Transverse colon (tissue), 4 donors: ENCODE measurements around the gene GSAP. TPM values are rescaled to one million over a fixed set of nuclear protein-coding genes. Genes with fewer than 3 reads are reported as not detected.

Experiments used
- DNase-seq: peaks from one replicate; pipeline ENCODE4 v3.0.0-alpha.2; 2019
- H3K27ac ChIP-seq, 4 donors: fragments of 200-600 bp; sonication (generic); 2 replicates each; pipeline ENCODE4 v1.5.1; 2016 to 2018; ENCODE audit warnings: inconsistent platforms in 4 of 4
- H3K27me3 ChIP-seq: fragments of 200-600 bp; sonication (generic); 2 replicates; pipeline ENCODE4 v1.5.1; 2017; ENCODE audit warnings: inconsistent platforms
- H3K36me3 ChIP-seq, 4 donors: fragments of 200-600 bp; sonication (generic); 2 replicates each; pipeline ENCODE4 v1.5.1; 2017 to 2019; ENCODE audit warnings: inconsistent platforms in 4 of 4
- H3K4me1 ChIP-seq, 4 donors: fragments of 200-600 bp; sonication (generic); 2 replicates each; pipeline ENCODE4 v1.5.1; 2017 to 2020; ENCODE audit warnings: inconsistent platforms in 4 of 4
- H3K4me3 ChIP-seq, 4 donors: fragments of 200-600 bp; sonication (generic); 1 replicate in 1 of 4; 2 replicates in 3 of 4; pipeline versions ENCODE4 v1.5.1 to v1.6.1; 2017 to 2019; ENCODE audit warnings: inconsistent platforms in 4 of 4
- H3K9me3 ChIP-seq, 2 donors: fragments of 200-600 bp; sonication (generic); 2 replicates each; pipeline ENCODE4 v1.5.1; 2017 to 2019; ENCODE audit warnings: inconsistent platforms in 2 of 2
- CTCF ChIP-seq, 5 experiments: fragments of 200-600 bp in 3 of 5; fragments of 450-650 bp in 2 of 5; sonication (generic) in 3 of 5; IDR thresholded peaks; 1 replicate in 2 of 5; 2 replicates in 3 of 5; pipeline ENCODE4 v1.5.1; 2016 to 2017; ENCODE audit warnings: antibody characterized with exemption in 5 of 5, inconsistent platforms in 3 of 5, mild to moderate bottlenecking in 2 of 5, moderate library complexity in 1 of 5
- EP300 ChIP-seq: sonication (generic); formaldehyde crosslinking; IDR thresholded peaks from one replicate; pipeline ENCODE4 v1.6.1; 2017; ENCODE audit warnings: antibody characterized with exemption, low read depth
- POLR2A ChIP-seq: fragments of 450-650 bp; IDR thresholded peaks from one replicate; pipeline ENCODE4 v1.6.1; 2016; ENCODE audit warnings: antibody characterized with exemption, mild to moderate bottlenecking, moderate library complexity
- POLR2AphosphoS5 ChIP-seq, 3 donors: sonication (generic); formaldehyde crosslinking; IDR thresholded peaks; one replicate each; pipeline ENCODE4 v1.6.1; 2016; ENCODE audit warnings: antibody characterized with exemption in 3 of 3
- WGBS, 2 donors: methylation state at CpG; one replicate each; pipeline ENCODE4 v1.1.5; 2018; ENCODE audit warnings: low coverage in 1 of 2; 5-methylcytosine and 5-hydroxymethylcytosine counted together
- in situ Hi-C, 4 donors: fragments of 200-750 bp; cut with MboI; loops; one replicate each; pipeline versions ENCODE4 v1.15.0 to v1.15.1; 2017; ENCODE audit warnings: low sequenced_read_pairs in 3 of 4, low pct_ligation_motif_present in 1 of 4, low pct_unique_long_range_greater_than_20kb in 1 of 4
- intact Hi-C: fragments of 100-400 bp; cut with DNase I; formaldehyde crosslinking; loops from one replicate; pipeline ENCODE4 v1.15.1; 2023; ENCODE audit warnings: low total_unique reads
- total RNA-seq, 4 donors: library from RNA; depleted of rRNA; stranded (reverse); fragments of >200 nt; gene quantifications; one replicate each; pipeline ENCODE4 v1.1.0, GENCODE V29; 2016

GSAP gene
- total RNA-seq, 4 donors from 2014 or later, result 5.0 to 25.2 (median 15.5) TPM

- Histone ChIP-seq H3K4me1 (peaks cover 0 to 21% (median 0%) of the 10 kb centered on the region in 4 donors), H3K27me3 (no peaks in the 10 kb centered on the region), H3K27ac (peak overlapping the region in 3 of 4 donors; percentile 21 to 33 (median 22)), H3K36me3 (no peaks in the 10 kb centered on the region), H3K9me3 (no peaks in the 10 kb centered on the region), H3K4me3 (no peak overlapping the region)
- TF ChIP-seq POLR2AphosphoS5 (IDR thresholded peaks at IDR 0.05), result no peak
- TF ChIP-seq EP300, result no peak
- no peak for TF ChIP-seq POLR2A
- no peak for TF ChIP-seq CTCF (IDR thresholded peaks at IDR 0.05)
- 51 to 61% methylated on average over 5 of the region's 5 CpGs for WGBS, 2 donors
- in situ Hi-C loops (no loop called here), intact Hi-C loops (loop anchor here (10.0 kb wide), 1 partner anchor 109 kb away; the partner anchor contains the start of gene PTPN12)
- DNase-seq, result no peak
These were observed 9.9 kb upstream of the GSAP start for GRCh38 chr7:77426052-77426404.

- TF ChIP-seq POLR2A, result no peak
- no peak for TF ChIP-seq CTCF (IDR thresholded peaks at IDR 0.05)
- TF ChIP-seq POLR2AphosphoS5 (IDR thresholded peaks at IDR 0.05), result no peak
- no peak for TF ChIP-seq EP300
- intact Hi-C loops, result loop anchor here (10.0 kb wide), 1 partner anchor 109 kb away; the partner anchor contains the start of gene PTPN12
- peak overlapping the region in 2 of 4 donors; percentile 21 to 33 for H3K27ac ChIP-seq
These were observed 9.2 kb upstream of the GSAP start for GRCh38 chr7:77425101-77426051.

GRCh38 chr7:77422500-77422899, 6.4 kb upstream of the GSAP start:
- no peak overlapping the region for H3K4me3 ChIP-seq
- H3K27me3 ChIP-seq, result no peaks in the 10 kb centered on the region
- H3K4me1 ChIP-seq, result peaks cover 0 to 14% (median 0%) of the 10 kb centered on the region in 4 donors
- H3K36me3 ChIP-seq, result no peaks in the 10 kb centered on the region
- in situ Hi-C loops (no loop called here), intact Hi-C loops (loop anchor here (10.0 kb wide), 1 partner anchor 112 kb away; the partner anchor contains the start of gene PTPN12)
- no peak for DNase-seq
- H3K9me3 ChIP-seq, result no peaks in the 10 kb centered on the region
- no peak for TF ChIP-seq POLR2A
- no peak for TF ChIP-seq POLR2AphosphoS5 (IDR thresholded peaks at IDR 0.05)
- no peak for TF ChIP-seq EP300
- TF ChIP-seq CTCF (IDR thresholded peaks at IDR 0.05), result no peak
- H3K27ac ChIP-seq, result no peak overlapping the region

More at GRCh38 chr7:77425101-77426051, 9.2 kb upstream of the GSAP start:
- no peak overlapping the region for H3K4me3 ChIP-seq
- DNase-seq, result no peak
- no peaks in the 10 kb centered on the region for H3K27me3 ChIP-seq
- no peaks in the 10 kb centered on the region for H3K9me3 ChIP-seq
- WGBS, 2 donors, result 66 to 68% methylated on average over 10 of the region's 10 CpGs
- in situ Hi-C loops, result no loop called here
- peaks cover 0 to 21% (median 0%) of the 10 kb centered on the region in 4 donors for H3K4me1 ChIP-seq
- H3K36me3 ChIP-seq, result no peaks in the 10 kb centered on the region

GRCh38 chr7:77420986-77421672, 5.0 kb upstream of the GSAP start:
- Histone ChIP-seq H3K27ac (no peak overlapping the region), H3K4me3 (no peak overlapping the region), H3K4me1 (peaks cover 5 to 13% (median 7%) of the 10 kb centered on the region in 4 donors), H3K9me3 (no peaks in the 10 kb centered on the region), H3K36me3 (no peaks in the 10 kb centered on the region), H3K27me3 (no peaks in the 10 kb centered on the region)
- TF ChIP-seq POLR2A, result no peak
- TF ChIP-seq CTCF (IDR thresholded peaks at IDR 0.05), result no peak
- no peak for TF ChIP-seq EP300
- TF ChIP-seq POLR2AphosphoS5 (IDR thresholded peaks at IDR 0.05), result no peak
- 68 to 75% methylated on average over 4 of the region's 4 CpGs for WGBS, 2 donors
- no peak for DNase-seq
- in situ Hi-C loops (no loop called here), intact Hi-C loops (loop anchor here (10.0 kb wide), 1 partner anchor 114 kb away; the partner anchor contains the start of gene PTPN12)
